B cell (primary cell): ENCODE measurements around the gene LXN. TPM values are rescaled to one million over a fixed set of nuclear protein-coding genes. Genes with fewer than 3 reads are reported as not detected.

Experiments
- ATAC-seq: fragments of 200-7000 bp; cut with Tn5 transposase; one replicate; pipeline ENCODE4 v1.10.0; 2021; ENCODE audit warnings: low read depth, mild to moderate bottlenecking, moderate number of reproducible peaks, moderate library complexity
- CTCF ChIA-PET: fragments of 350-600 bp; sonication (Branson Sonifier 250); formaldehyde crosslinking; loops from one replicate; lab custom pipeline; 2021; ENCODE audit warnings: antibody characterized with exemption, inconsistent platforms; lab: Charles Lee
- POLR2A ChIA-PET: fragments of 350-600 bp; sonication (Branson Sonifier 250); formaldehyde crosslinking; loops from one replicate; lab custom pipeline; 2021; ENCODE audit warnings: antibody characterized with exemption; lab: Charles Lee
- DNase-seq: peaks from one replicate; pipeline ENCODE4 v3.0.0; 2013
- H2AFZ ChIP-seq: 2 replicates; pipeline ENCODE4 v1.6.1; 2012; ENCODE audit warnings: mild to moderate bottlenecking, low read depth, low read length; ENCODE audit not compliant: insufficient read depth, poor library complexity, severe bottlenecking
- H3K27ac ChIP-seq, 2 donors: 1 replicate in 1 of 2; 2 replicates in 1 of 2; pipeline ENCODE4 v1.5.1; 2012 to 2013; ENCODE audit warnings: low read length in 2 of 2, mild to moderate bottlenecking in 2 of 2, moderate library complexity in 1 of 2
- H3K27me3 ChIP-seq, 4 experiments: fragments of 200-600 bp in 1 of 4; sonication (generic) in 1 of 4; replicated peaks in 1 of 4; 1 replicate in 2 of 4; 2 replicates in 2 of 4; pipeline versions ENCODE4 v1.6.1 to v1.7.0; 2013 to 2016; ENCODE audit warnings: low read length in 3 of 4, mild to moderate bottlenecking in 2 of 4, mixed read lengths in 1 of 4, moderate library complexity in 1 of 4; ENCODE audit not compliant: insufficient read depth in 4 of 4, control insufficient read depth in 3 of 4; ENCODE audit errors: control extremely low read depth in 1 of 4
- H3K36me3 ChIP-seq, 2 experiments: replicated peaks in 1 of 2; 1 replicate in 1 of 2; 2 replicates in 1 of 2; pipeline versions ENCODE4 v1.6.1 to v1.7.1; 2013; ENCODE audit warnings: low read length in 1 of 2; ENCODE audit not compliant: insufficient read depth in 2 of 2, control insufficient read depth in 1 of 2; ENCODE audit errors: control extremely low read depth in 1 of 2, extremely low read depth in 1 of 2
- H3K4me1 ChIP-seq, 2 donors: fragments of 200-600 bp in 1 of 2; sonication (generic) in 1 of 2; 1 replicate in 1 of 2; 2 replicates in 1 of 2; pipeline versions ENCODE4 v1.5.1 to v1.6.1; 2013 to 2017; ENCODE audit warnings: low read length in 2 of 2; ENCODE audit not compliant: control insufficient read depth in 2 of 2, insufficient read depth in 2 of 2
- H3K4me2 ChIP-seq: replicated peaks from 2 replicates; pipeline ENCODE3; 2012; ENCODE audit warnings: mild to moderate bottlenecking, low read depth, low read length; ENCODE audit not compliant: poor library complexity, severe bottlenecking
- H3K4me3 ChIP-seq, 5 experiments: fragments of 200-600 bp in 1 of 5; sonication (generic) in 1 of 5; 1 replicate in 3 of 5; 2 replicates in 2 of 5; pipeline versions ENCODE4 v1.5.1 to v1.7.0; 2011 to 2016; ENCODE audit warnings: low read length in 4 of 5, mild to moderate bottlenecking in 4 of 5, low read depth in 2 of 5, control low read depth in 1 of 5, moderate library complexity in 1 of 5; ENCODE audit not compliant: insufficient read depth in 1 of 5; ENCODE audit errors: control extremely low read depth in 1 of 5, extremely low read depth in 1 of 5
- H3K79me2 ChIP-seq: fragments of 200-600 bp; sonication (generic); one replicate; pipeline ENCODE4 v1.6.0; 2016; ENCODE audit warnings: low read length; ENCODE audit not compliant: control insufficient read depth, insufficient read depth
- H3K9ac ChIP-seq: fragments of 200-600 bp; sonication (generic); 2 replicates; pipeline ENCODE4 v1.6.1; 2017; ENCODE audit warnings: mild to moderate bottlenecking, low read length, moderate library complexity
- H3K9me3 ChIP-seq, 3 donors: one replicate each; pipeline versions ENCODE4 v1.6.1 to v1.7.1; 2013; ENCODE audit warnings: low read length in 2 of 3; ENCODE audit not compliant: control insufficient read depth in 2 of 3, insufficient read depth in 1 of 3; ENCODE audit errors: control extremely low read depth in 1 of 3
- H4K20me1 ChIP-seq: 2 replicates; pipeline ENCODE4 v1.6.0; 2012; ENCODE audit warnings: mild to moderate bottlenecking, low read length; ENCODE audit not compliant: insufficient read depth, control insufficient read depth, poor library complexity, severe bottlenecking
- H3K27ac Mint-ChIP-seq: one replicate; pipeline ENCODE4 v1.8.0; 2021; ENCODE audit warnings: mixed read lengths
- H3K27me3 Mint-ChIP-seq: one replicate; pipeline ENCODE4 v1.8.0; 2021; ENCODE audit warnings: mixed read lengths
- H3K4me1 Mint-ChIP-seq: one replicate; pipeline ENCODE4 v1.8.0; 2021; ENCODE audit warnings: mixed read lengths
- H3K4me3 Mint-ChIP-seq: one replicate; pipeline ENCODE4 v1.8.0; 2021; ENCODE audit warnings: mixed read lengths
- H3K9me3 Mint-ChIP-seq: one replicate; pipeline ENCODE4 v1.8.0; 2022; ENCODE audit warnings: mixed read lengths; ENCODE audit not compliant: insufficient read depth
- EZH2 ChIP-seq: IDR thresholded peaks from 2 replicates; pipeline ENCODE4 v1.6.1; 2012; ENCODE audit warnings: borderline replicate concordance, low read depth, mild to moderate bottlenecking, moderate library complexity, low read length; ENCODE audit not compliant: insufficient read depth, poor library complexity, severe bottlenecking
- WGBS: methylation state at CpG from one replicate; pipeline ENCODE4 v1.1.5; 2013; ENCODE audit warnings: missing lambda C conversion rate; ENCODE audit not compliant: insufficient coverage; 5-methylcytosine and 5-hydroxymethylcytosine counted together
- intact Hi-C: fragments of 100-400 bp; cut with micrococcal nuclease; formaldehyde crosslinking; loops from one replicate; pipeline ENCODE4 v1.10.0; 2022
- polyA plus RNA-seq: library from polyadenylated mRNA; depleted of rRNA; stranded (reverse); fragments of >200 nt; gene quantifications from 2 replicates; pipeline ENCODE4 v1.2.3, GENCODE V29; 2012
- total RNA-seq, 2 donors: library from RNA; stranded (reverse); fragments of 120-200 nt in 1 of 2; gene quantifications; 1 replicate in 1 of 2; 2 replicates in 1 of 2; pipeline versions ENCODE4 v1.2.3 to v1.2.4, GENCODE V29; 2013 to 2022
- TF ChIP-seq, protein P1 (sequence below): fragments of 200-600 bp; IDR thresholded peaks from one replicate; pipeline ENCODE4 v1.8.0; 2022; ENCODE audit warnings: antibody characterized with exemption, mild to moderate bottlenecking

The LXN gene
- total and polyA plus RNA-seq, 2 donors (not counting 1 experiment from before 2014, with no cell fraction given) = 3.2 to 5.1 TPM

DNA sequence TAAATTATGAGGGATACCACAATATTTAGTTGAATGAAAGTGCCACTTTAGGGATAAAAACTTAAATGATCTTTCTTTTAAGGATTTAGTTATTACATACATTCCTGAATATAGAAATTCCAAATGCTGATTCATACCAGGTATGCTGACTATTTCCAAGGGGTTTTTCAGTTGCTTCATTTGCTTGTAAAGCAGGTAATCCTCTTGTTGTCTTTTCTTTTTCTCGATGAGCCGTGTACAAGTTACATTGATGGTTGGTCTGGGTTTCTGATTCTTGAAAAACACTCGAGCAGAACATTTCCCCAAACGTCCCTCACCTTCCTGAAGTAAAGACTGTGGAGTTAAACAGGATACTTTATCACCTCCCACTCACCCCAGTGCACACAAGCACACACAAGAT is 38.2 kb upstream of the LXN start:
- CTCF ChIA-PET = no interaction called here
- H3K27me3 Mint-ChIP-seq = no peaks in the 10 kb centered on the region
- H3K4me1 ChIP-seq = no peaks in the 10 kb centered on the region
- no peak for TF ChIP-seq EZH2
- TF ChIP-seq, protein P1, sequence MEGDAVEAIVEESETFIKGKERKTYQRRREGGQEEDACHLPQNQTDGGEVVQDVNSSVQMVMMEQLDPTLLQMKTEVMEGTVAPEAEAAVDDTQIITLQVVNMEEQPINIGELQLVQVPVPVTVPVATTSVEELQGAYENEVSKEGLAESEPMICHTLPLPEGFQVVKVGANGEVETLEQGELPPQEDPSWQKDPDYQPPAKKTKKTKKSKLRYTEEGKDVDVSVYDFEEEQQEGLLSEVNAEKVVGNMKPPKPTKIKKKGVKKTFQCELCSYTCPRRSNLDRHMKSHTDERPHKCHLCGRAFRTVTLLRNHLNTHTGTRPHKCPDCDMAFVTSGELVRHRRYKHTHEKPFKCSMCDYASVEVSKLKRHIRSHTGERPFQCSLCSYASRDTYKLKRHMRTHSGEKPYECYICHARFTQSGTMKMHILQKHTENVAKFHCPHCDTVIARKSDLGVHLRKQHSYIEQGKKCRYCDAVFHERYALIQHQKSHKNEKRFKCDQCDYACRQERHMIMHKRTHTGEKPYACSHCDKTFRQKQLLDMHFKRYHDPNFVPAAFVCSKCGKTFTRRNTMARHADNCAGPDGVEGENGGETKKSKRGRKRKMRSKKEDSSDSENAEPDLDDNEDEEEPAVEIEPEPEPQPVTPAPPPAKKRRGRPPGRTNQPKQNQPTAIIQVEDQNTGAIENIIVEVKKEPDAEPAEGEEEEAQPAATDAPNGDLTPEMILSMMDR = no peak
- H3K4me2 ChIP-seq = no peak overlapping the region
- POLR2A ChIA-PET = no interaction called here
- H3K79me2 ChIP-seq = no peaks in the 10 kb centered on the region
- no peaks in the 10 kb centered on the region for H3K9me3 Mint-ChIP-seq
- no peak for ATAC-seq
- no peak overlapping the region for H2AFZ ChIP-seq
- H4K20me1 ChIP-seq = no peaks in the 10 kb centered on the region
- H3K9ac ChIP-seq = no peak overlapping the region
- no CpG with 5 or more reads among the region's 4 CpGs for WGBS
- intact Hi-C loops = no loop called here
- peaks cover 2 to 22% of the 10 kb centered on the region in 2 experiments for H3K36me3 ChIP-seq
- no peak overlapping the region for H3K27ac ChIP-seq
- H3K4me3 Mint-ChIP-seq = no peak overlapping the region
- no peak overlapping the region for H3K4me3 ChIP-seq
- no peaks in the 10 kb centered on the region for H3K27me3 ChIP-seq
- H3K4me1 Mint-ChIP-seq = peaks cover 5% of the 10 kb centered on the region
- H3K9me3 ChIP-seq = no peaks in the 10 kb centered on the region
- no peak for DNase-seq
- no peak overlapping the region for H3K27ac Mint-ChIP-seq

DNA sequence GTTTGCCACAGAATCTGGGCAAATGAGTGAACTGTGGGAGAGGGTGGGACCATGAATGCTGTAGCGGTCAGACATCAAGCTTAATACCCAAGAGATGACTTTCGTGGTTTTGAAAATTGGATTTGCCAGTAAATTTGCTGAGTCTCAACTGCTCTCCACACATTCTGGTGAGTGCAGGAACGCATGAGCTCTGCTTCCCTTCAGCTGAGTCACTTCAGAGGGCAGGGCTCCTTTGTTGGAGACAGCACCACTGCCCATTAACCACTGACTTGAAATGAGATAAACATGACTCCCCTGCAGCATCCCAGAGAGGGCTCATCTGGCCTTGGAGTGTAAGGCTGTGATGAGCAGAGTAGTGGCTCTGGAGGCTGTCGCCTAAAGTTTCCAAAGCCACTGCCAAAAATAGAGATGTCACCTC is 37.2 kb upstream of the LXN start:
- no peaks in the 10 kb centered on the region for H4K20me1 ChIP-seq
- H3K9ac ChIP-seq = no peak overlapping the region
- no peak overlapping the region for H3K27ac ChIP-seq
- Mint-ChIP-seq H3K4me1 (peaks cover 5% of the 10 kb centered on the region), H3K4me3 (no peak overlapping the region), H3K9me3 (no peaks in the 10 kb centered on the region), H3K27me3 (no peaks in the 10 kb centered on the region), H3K27ac (no peak overlapping the region)
- peaks cover 2 to 28% of the 10 kb centered on the region in 2 experiments for H3K36me3 ChIP-seq
- no peak overlapping the region for H3K4me2 ChIP-seq
- ATAC-seq (no peak), DNase-seq (no peak)
- no peaks in the 10 kb centered on the region for H3K9me3 ChIP-seq
- H2AFZ ChIP-seq = no peak overlapping the region
- no peak for TF ChIP-seq EZH2
- TF ChIP-seq, protein P1 = no peak
- no peak overlapping the region for H3K4me3 ChIP-seq
- H3K27me3 ChIP-seq = no peaks in the 10 kb centered on the region
- intact Hi-C loops = no loop called here
- POLR2A ChIA-PET = no interaction called here
- 79% methylated on average over 3 of the region's 4 CpGs for WGBS
- H3K79me2 ChIP-seq = no peaks in the 10 kb centered on the region
- H3K4me1 ChIP-seq = no peaks in the 10 kb centered on the region
- CTCF ChIA-PET = no interaction called here
